WTC11 (cell line): ENCODE measurements around the gene MED26. TPM values are rescaled to one million over a fixed set of nuclear protein-coding genes. Genes with fewer than 3 reads are reported as not detected.

Experiments used
- ATAC-seq: fragments of 200-7000 bp; cut with Tn5 transposase; 2 replicates; pipeline ENCODE4 v1.10.0; 2021; ENCODE audit warnings: mild to moderate bottlenecking, moderate library complexity
- CTCF ChIA-PET: fragments of 300-600 bp; sonication (Branson Sonifier 250); formaldehyde crosslinking; loops from one replicate; lab custom pipeline; 2021; ENCODE audit warnings: antibody characterized with exemption; lab: Charles Lee
- POLR2A ChIA-PET: fragments of 350-600 bp; sonication (Branson Sonifier 250); formaldehyde crosslinking; loops from one replicate; lab custom pipeline; 2021; ENCODE audit warnings: antibody characterized with exemption; lab: Charles Lee
- DNase-seq: peaks from one replicate; pipeline ENCODE4 v3.0.0; 2021; ENCODE audit warnings: low spot score
- H3K27ac Mint-ChIP-seq: 2 replicates; pipeline ENCODE4 v1.8.0; 2021; ENCODE audit warnings: mixed read lengths
- H3K27me3 Mint-ChIP-seq: 2 replicates; pipeline ENCODE4 v1.8.0; 2021; ENCODE audit warnings: low read depth, mild to moderate bottlenecking, moderate library complexity, mixed read lengths
- H3K36me3 Mint-ChIP-seq: 2 replicates; pipeline ENCODE4 v1.8.0; 2021; ENCODE audit warnings: mixed read lengths
- H3K4me1 Mint-ChIP-seq: 2 replicates; pipeline ENCODE4 v1.8.0; 2022; ENCODE audit warnings: mixed read lengths
- H3K4me3 Mint-ChIP-seq: 2 replicates; pipeline ENCODE4 v1.8.0; 2021; ENCODE audit warnings: mild to moderate bottlenecking, moderate library complexity, mixed read lengths
- H3K9me3 Mint-ChIP-seq: 2 replicates; pipeline ENCODE4 v1.8.0; 2021; ENCODE audit warnings: mixed read lengths
- ATF2 ChIP-seq: sonication (generic); formaldehyde crosslinking; IDR thresholded peaks from 2 replicates; pipeline ENCODE4 v1.8.1; 2022; ENCODE audit warnings: low read depth, missing genetic modification reagents, borderline replicate concordance
- CDX4 ChIP-seq: fragments of 250-450 bp; sonication (Bioruptor Pico); IDR thresholded peaks from 2 replicates; pipeline ENCODE4 v1.9.0; 2021; ENCODE audit warnings: moderate library complexity, mild to moderate bottlenecking, inconsistent platforms, borderline replicate concordance
- CTCF ChIP-seq: fragments of 200-600 bp; IDR thresholded peaks from 2 replicates; pipeline ENCODE4 v1.8.0; 2022; ENCODE audit warnings: antibody characterized with exemption
- MLX ChIP-seq: sonication (generic); formaldehyde crosslinking; IDR thresholded peaks from 2 replicates; pipeline ENCODE4 v1.8.1; 2023; ENCODE audit warnings: mild to moderate bottlenecking, missing genetic modification reagents, moderate library complexity
- NFATC4 ChIP-seq: fragments of 250-450 bp; sonication (Bioruptor Pico); IDR thresholded peaks from 2 replicates; pipeline ENCODE4 v1.9.0; 2021; ENCODE audit warnings: mild to moderate bottlenecking
- NFE2L1 ChIP-seq: sonication (generic); formaldehyde crosslinking; IDR thresholded peaks from 2 replicates; pipeline ENCODE4 v1.8.1; 2023; ENCODE audit warnings: missing genetic modification reagents
- NR3C1 ChIP-seq: sonication (generic); formaldehyde crosslinking; conservative IDR thresholded peaks from 2 replicates; pipeline ENCODE4 v1.8.1; 2023; ENCODE audit warnings: low read depth, mild to moderate bottlenecking, missing genetic modification reagents
- PRDM15 ChIP-seq: sonication (generic); formaldehyde crosslinking; IDR thresholded peaks from 2 replicates; pipeline ENCODE4 v1.8.0; 2022; ENCODE audit warnings: missing genetic modification reagents
- PREB ChIP-seq: sonication (generic); formaldehyde crosslinking; IDR thresholded peaks from 2 replicates; pipeline ENCODE4 v1.8.1; 2022; ENCODE audit warnings: mild to moderate bottlenecking, missing genetic modification reagents, moderate library complexity, borderline replicate concordance
- TP53 ChIP-seq: sonication (generic); formaldehyde crosslinking; IDR thresholded peaks from 2 replicates; pipeline ENCODE4 v1.8.1; 2023; ENCODE audit warnings: mild to moderate bottlenecking, missing genetic modification reagents
- ZBTB43 ChIP-seq: sonication (generic); formaldehyde crosslinking; IDR thresholded peaks from 2 replicates; pipeline ENCODE4 v1.8.1; 2023; ENCODE audit warnings: mild to moderate bottlenecking, missing genetic modification reagents
- ZNF121 ChIP-seq: sonication (generic); formaldehyde crosslinking; IDR thresholded peaks from 2 replicates; pipeline ENCODE4 v1.8.0; 2023; ENCODE audit warnings: missing genetic modification reagents
- ZNF532 ChIP-seq: fragments of 250-450 bp; sonication (Bioruptor Pico); IDR thresholded peaks from 2 replicates; pipeline ENCODE4 v1.9.0; 2021; ENCODE audit warnings: mild to moderate bottlenecking, borderline replicate concordance
- total RNA-seq: library from RNA; stranded (reverse); gene quantifications from 3 replicates; pipeline ENCODE4 v1.2.3, GENCODE V29; 2021

Gene MED26
- total RNA-seq, 1 experiment from 2014 or later: 14.2 TPM

- TF ChIP-seq ZNF532 (CRISPR knock-in tag): no peak
- no peak for TF ChIP-seq NFE2L1
- TF ChIP-seq PRDM15 (CRISPR knock-in tag): no peak
- TF ChIP-seq, all 79 proteins: peak for 0
Observed at GRCh38 chr19:16525751-16526481, 102.1 kb downstream of the MED26 start (continued).

GRCh38 chr19:16524991-16525734, 102.8 kb downstream of the MED26 start:
- Mint-ChIP-seq H3K36me3 (peaks cover 60% of the 10 kb centered on the region), H3K27ac (no peak overlapping the region), H3K27me3 (no peaks in the 10 kb centered on the region), H3K4me1 (no peaks in the 10 kb centered on the region), H3K9me3 (no peaks in the 10 kb centered on the region), H3K4me3 (no peak overlapping the region)
- DNase-seq (no peak), ATAC-seq (no peak)
- ChIA-PET POLR2A (interaction anchor here (0.7 kb wide), 1 partner anchor 45 kb away, joined by 4 read pairs; no protein-coding TSS in a partner anchor), CTCF (no interaction called here)
- TF ChIP-seq PRDM15 (CRISPR knock-in tag): no peak
- no peak for TF ChIP-seq CTCF
- TF ChIP-seq ZNF121 (CRISPR knock-in tag): no peak
- no peak for TF ChIP-seq ZBTB43
- no peak for TF ChIP-seq ATF2 (CRISPR knock-in tag)
- no peak for TF ChIP-seq NFATC4 (CRISPR knock-in tag)
- no peak for TF ChIP-seq TP53
- TF ChIP-seq PREB (CRISPR knock-in tag): no peak
- TF ChIP-seq NR3C1 (CRISPR knock-in tag): no peak
- TF ChIP-seq CDX4 (CRISPR knock-in tag): no peak
- TF ChIP-seq MLX (CRISPR knock-in tag): no peak
